Neuronal stem cell (in vitro differentiated cells): ENCODE measurements around the gene TMEM147. TPM values are rescaled to one million over a fixed set of nuclear protein-coding genes. Genes with fewer than 3 reads are reported as not detected.

Experiments
- DNase-seq: peaks from one replicate; pipeline ENCODE4 v3.0.0-alpha.2; 2013; ENCODE audit warnings: low spot score
- H2AFZ ChIP-seq: one replicate; pipeline ENCODE4 v1.6.1; 2013; ENCODE audit warnings: mild to moderate bottlenecking, low read length, inconsistent platforms
- H2AK5ac ChIP-seq: 2 replicates; pipeline ENCODE4 v1.6.1; 2013; ENCODE audit warnings: low read depth, mild to moderate bottlenecking, inconsistent platforms, low read length, moderate library complexity, mixed read lengths
- H2BK120ac ChIP-seq: 2 replicates; pipeline ENCODE4 v1.6.1; 2013; ENCODE audit warnings: low read depth, mild to moderate bottlenecking, inconsistent platforms, low read length, moderate library complexity, mixed read lengths
- H2BK12ac ChIP-seq: one replicate; pipeline ENCODE4 v1.6.1; 2013; ENCODE audit warnings: low read length, inconsistent platforms
- H2BK15ac ChIP-seq: 2 replicates; pipeline ENCODE4 v1.6.1; 2013; ENCODE audit warnings: mild to moderate bottlenecking, low read length, inconsistent platforms, mixed read lengths
- H2BK5ac ChIP-seq: one replicate; pipeline ENCODE4 v1.6.1; 2013; ENCODE audit warnings: inconsistent platforms, mild to moderate bottlenecking, low read length, moderate library complexity
- H3K14ac ChIP-seq: one replicate; pipeline ENCODE4 v1.6.1; 2013; ENCODE audit warnings: low read length, inconsistent platforms
- H3K18ac ChIP-seq: 2 replicates; pipeline ENCODE4 v1.6.1; 2013; ENCODE audit warnings: low read length, inconsistent platforms
- H3K23ac ChIP-seq: 2 replicates; pipeline ENCODE4 v1.6.1; 2013; ENCODE audit warnings: low read depth, mild to moderate bottlenecking, mixed read lengths, low read length, inconsistent platforms; ENCODE audit not compliant: poor library complexity
- H3K27ac ChIP-seq: replicated peaks from 3 replicates; pipeline ENCODE4 v1.5.1; 2013; ENCODE audit warnings: low read length, inconsistent platforms
- H3K27me3 ChIP-seq, 3 experiments: 2 replicates each; pipeline ENCODE4 v1.6.1; 2013; ENCODE audit warnings: low read length in 3 of 3, mild to moderate bottlenecking in 2 of 3, inconsistent platforms in 1 of 3, low read depth in 1 of 3, mixed read lengths in 1 of 3, moderate library complexity in 1 of 3; ENCODE audit not compliant: control insufficient read depth in 3 of 3, insufficient read depth in 3 of 3
- H3K36me3 ChIP-seq, 2 donors: replicated peaks in 1 of 2; 2 replicates each; pipeline ENCODE4 v1.6.1; 2013; ENCODE audit warnings: low read length in 2 of 2; ENCODE audit not compliant: control insufficient read depth in 2 of 2, insufficient read depth in 2 of 2
- H3K4ac ChIP-seq: 2 replicates; pipeline ENCODE4 v1.6.1; 2013; ENCODE audit warnings: inconsistent platforms, mild to moderate bottlenecking, low read length, moderate library complexity
- H3K4me1 ChIP-seq, 2 donors: 1 replicate in 1 of 2; 2 replicates in 1 of 2; pipeline ENCODE4 v1.6.1; 2013; ENCODE audit warnings: low read length in 2 of 2, low read depth in 1 of 2; ENCODE audit not compliant: control insufficient read depth in 2 of 2, insufficient read depth in 1 of 2
- H3K4me2 ChIP-seq: one replicate; pipeline ENCODE4 v1.6.1; 2013; ENCODE audit warnings: mild to moderate bottlenecking, low read length, inconsistent platforms; ENCODE audit not compliant: insufficient read depth, poor library complexity, severe bottlenecking
- H3K4me3 ChIP-seq, 2 donors: 2 replicates each; pipeline ENCODE4 v1.5.1; 2013; ENCODE audit warnings: low read length in 2 of 2, mild to moderate bottlenecking in 2 of 2, inconsistent platforms in 1 of 2, moderate library complexity in 1 of 2
- H3K79me1 ChIP-seq: one replicate; pipeline ENCODE4 v1.6.1; 2013; ENCODE audit warnings: low read depth, mild to moderate bottlenecking, inconsistent platforms, low read length, moderate library complexity
- H3K9ac ChIP-seq: one replicate; pipeline ENCODE4 v1.6.1; 2013; ENCODE audit warnings: mild to moderate bottlenecking, low read depth, low read length, inconsistent platforms; ENCODE audit not compliant: poor library complexity
- H3K9me3 ChIP-seq, 2 donors: replicated peaks in 1 of 2; 2 replicates each; pipeline versions ENCODE3 to v1.6.1; 2013; ENCODE audit warnings: low read length in 2 of 2, mild to moderate bottlenecking in 2 of 2, inconsistent platforms in 1 of 2, low read depth in 1 of 2, mixed read lengths in 1 of 2, moderate library complexity in 1 of 2; ENCODE audit not compliant: control insufficient read depth in 2 of 2, insufficient read depth in 1 of 2
- H4K8ac ChIP-seq: one replicate; pipeline ENCODE4 v1.6.1; 2013; ENCODE audit warnings: low read depth, mild to moderate bottlenecking, inconsistent platforms, low read length, moderate library complexity
- H4K91ac ChIP-seq: one replicate; pipeline ENCODE4 v1.6.1; 2013; ENCODE audit warnings: low read length, low read depth, mild to moderate bottlenecking, inconsistent platforms; ENCODE audit not compliant: poor library complexity
- WGBS, 2 donors: extraction: QIAGEN DNeasy Blood & Tissue Kit; methylation state at CpG; one replicate each; pipeline ENCODE4 v1.1.7; 2013; ENCODE audit warnings: missing lambda C conversion rate in 2 of 2, mixed read lengths in 1 of 2; ENCODE audit not compliant: insufficient read length in 2 of 2, insufficient replicate concordance in 1 of 2; ENCODE audit errors: extremely low coverage in 2 of 2; 5-methylcytosine and 5-hydroxymethylcytosine counted together
- polyA plus RNA-seq, 2 experiments: library from polyadenylated mRNA; stranded (reverse); fragments of 200-250 nt; gene quantifications; one replicate each; pipeline ENCODE4 v1.2.3, GENCODE V29; 2013

TMEM147 gene
- 86.7 TPM for polyA plus RNA-seq (2013, experiment 1 of 2)
- polyA plus RNA-seq (2013, experiment 2 of 2): 90.3 TPM

- peak within 1 kb of the TSS; percentile 69 for H3K4me2 ChIP-seq
- peaks cover 18 to 50% of the 10 kb centered on the region in 2 donors for H3K36me3 ChIP-seq
- no peak within 1 kb of the TSS for H2BK12ac ChIP-seq
- peak within 1 kb of the TSS; percentile 82 for H3K23ac ChIP-seq
- H3K4me1 ChIP-seq: peaks cover 5 to 8% of the 10 kb centered on the region in 2 donors
- H3K4ac ChIP-seq: no peak within 1 kb of the TSS
- peak within 1 kb of the TSS; percentile 92 for H3K18ac ChIP-seq
- H2BK15ac ChIP-seq: no peak within 1 kb of the TSS
- peak within 1 kb of the TSS; percentile 59 for H3K14ac ChIP-seq
- H3K4me3 ChIP-seq: peak within 1 kb of the TSS; percentile 71 to 97
- no peak within 1 kb of the TSS for H4K8ac ChIP-seq
- peak within 1 kb of the TSS; percentile 84 for H2BK120ac ChIP-seq
- H3K27ac ChIP-seq: no peak within 1 kb of the TSS
- H4K91ac ChIP-seq: no peak within 1 kb of the TSS
- peak; percentile 81 for DNase-seq
- H2AK5ac ChIP-seq: peak within 1 kb of the TSS; percentile 4
- H2BK5ac ChIP-seq: peak within 1 kb of the TSS; percentile 89
- H3K27me3 ChIP-seq: no peaks in the 10 kb centered on the region
- H3K9ac ChIP-seq: peak within 1 kb of the TSS; percentile 95
- peak within 1 kb of the TSS; percentile 98 for H2AFZ ChIP-seq
- H3K9me3 ChIP-seq: peaks cover 0 to 2% of the 10 kb centered on the region in 2 donors
- H3K79me1 ChIP-seq: peaks cover 7% of the 10 kb centered on the region
- no CpG with 5 or more reads among the region's 85 CpGs for WGBS, 2 donors
Observed at GRCh38 chr19:35545001-35545854, at the start of gene TMEM147. Gene TMEM147, plus strand, starts transcription at chr19:35545626. Its CDS starts 114 bp downstream, at chr19:35545740.

DNA sequence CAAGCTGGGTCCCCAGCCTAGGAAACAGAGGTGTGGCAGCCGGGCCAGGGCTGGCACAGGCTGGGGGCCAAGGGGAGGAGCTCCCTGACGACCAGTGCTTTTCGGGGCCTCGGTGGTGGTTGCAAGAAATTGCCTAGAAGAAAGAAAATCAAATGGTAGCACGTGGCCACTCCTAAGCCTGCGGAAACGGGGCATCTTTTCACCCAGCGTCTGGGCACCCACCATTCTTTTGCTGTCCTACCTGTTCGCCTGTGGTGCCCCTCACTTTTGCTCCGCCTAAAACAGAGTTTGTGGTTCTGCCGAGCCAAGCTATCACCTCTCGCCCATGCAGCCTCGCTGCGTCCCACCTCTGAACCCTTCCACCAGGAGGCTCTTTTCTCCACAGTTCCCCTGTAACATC, 48.0 kb upstream of the TMEM147 start:
- peaks cover 0 to 13% of the 10 kb centered on the region in 2 donors for H3K36me3 ChIP-seq
- no peak for DNase-seq
- H3K23ac ChIP-seq: no peak overlapping the region
- H3K4me3 ChIP-seq: no peak overlapping the region
- peak overlapping the region; percentile 14 for H3K9ac ChIP-seq
- H3K79me1 ChIP-seq: peaks cover 4% of the 10 kb centered on the region
- no peak overlapping the region for H2BK12ac ChIP-seq
- H3K9me3 ChIP-seq: no peaks in the 10 kb centered on the region
- H2AK5ac ChIP-seq: no peak overlapping the region
- H2BK120ac ChIP-seq: no peak overlapping the region
- H3K18ac ChIP-seq: no peak overlapping the region
- H4K8ac ChIP-seq: no peak overlapping the region
- no peak overlapping the region for H3K4me2 ChIP-seq
- H3K4ac ChIP-seq: no peak overlapping the region
- H2BK15ac ChIP-seq: no peak overlapping the region
- H3K27ac ChIP-seq: no peak overlapping the region
- no peak overlapping the region for H2AFZ ChIP-seq
- no CpG with 5 or more reads among the region's 14 CpGs for WGBS, 2 donors
- H3K4me1 ChIP-seq: peaks cover 0 to 2% of the 10 kb centered on the region in 2 donors
- H3K27me3 ChIP-seq: peaks cover 0 to 64% (median 0%) of the 10 kb centered on the region in 3 experiments
- no peak overlapping the region for H3K14ac ChIP-seq
- no peak overlapping the region for H4K91ac ChIP-seq
- no peak overlapping the region for H2BK5ac ChIP-seq

GRCh38 chr19:35498220-35498619, 47.2 kb upstream of the TMEM147 start:
- Histone ChIP-seq H2BK12ac (no peak overlapping the region), H2AFZ (no peak overlapping the region), H2BK5ac (no peak overlapping the region), H3K4ac (no peak overlapping the region), H3K18ac (no peak overlapping the region), H3K9ac (no peak overlapping the region), H3K27ac (no peak overlapping the region), H2BK15ac (no peak overlapping the region), H3K23ac (no peak overlapping the region), H3K14ac (no peak overlapping the region), H3K36me3 (peaks cover 0 to 13% of the 10 kb centered on the region in 2 donors), H3K79me1 (peaks cover 4% of the 10 kb centered on the region), H4K91ac (no peak overlapping the region), H2AK5ac (no peak overlapping the region), H3K4me1 (peaks cover 0 to 2% of the 10 kb centered on the region in 2 donors), H4K8ac (no peak overlapping the region), H3K27me3 (peaks cover 0 to 65% (median 0%) of the 10 kb centered on the region in 3 experiments), H3K4me2 (no peak overlapping the region), H3K9me3 (no peaks in the 10 kb centered on the region), H3K4me3 (no peak overlapping the region), H2BK120ac (no peak overlapping the region)
- DNase-seq: no peak
- WGBS, 2 donors: no CpG with 5 or more reads among the region's 3 CpGs

DNA sequence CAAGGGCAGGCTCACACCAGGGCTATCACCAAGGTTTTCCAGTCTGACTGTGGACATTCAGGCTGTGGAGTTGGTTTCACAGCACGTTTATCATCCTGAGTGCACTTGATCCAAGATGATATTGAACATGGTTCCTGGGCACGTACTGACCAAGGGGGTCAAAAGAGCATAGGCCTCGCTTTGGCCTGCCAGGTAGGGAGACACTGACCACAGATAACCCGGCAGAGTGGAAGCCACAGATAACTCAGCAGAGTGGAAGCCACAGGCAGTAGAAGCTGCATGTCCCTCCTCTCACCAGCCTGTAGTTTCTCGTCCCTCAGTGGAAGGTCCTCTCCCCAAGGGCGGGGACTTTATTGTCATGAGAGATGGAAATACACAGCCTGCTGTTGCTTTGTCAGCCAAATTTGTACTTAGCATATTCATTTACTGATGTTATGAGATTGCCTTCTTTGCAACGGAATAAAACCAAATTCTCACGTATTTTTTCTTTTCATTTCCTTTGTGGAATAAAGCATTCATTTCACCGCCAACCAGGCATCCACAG, 46.4 kb upstream of the TMEM147 start:
- Histone ChIP-seq H3K14ac (no peak overlapping the region), H3K4me2 (no peak overlapping the region), H3K4me3 (no peak overlapping the region), H4K91ac (no peak overlapping the region), H2BK12ac (no peak overlapping the region), H3K4ac (no peak overlapping the region), H2BK120ac (no peak overlapping the region), H2AK5ac (no peak overlapping the region), H3K18ac (no peak overlapping the region), H2BK5ac (no peak overlapping the region), H3K9ac (no peak overlapping the region), H3K9me3 (no peaks in the 10 kb centered on the region), H3K4me1 (peaks cover 0 to 2% of the 10 kb centered on the region in 2 donors), H2AFZ (no peak overlapping the region), H3K36me3 (peaks cover 0 to 13% of the 10 kb centered on the region in 2 donors), H4K8ac (no peak overlapping the region), H3K79me1 (peaks cover 4% of the 10 kb centered on the region), H2BK15ac (no peak overlapping the region), H3K27ac (no peak overlapping the region), H3K23ac (no peak overlapping the region), H3K27me3 (peaks cover 0 to 64% (median 0%) of the 10 kb centered on the region in 3 experiments)
- DNase-seq: no peak
- no CpG with 5 or more reads among the region's 9 CpGs for WGBS, 2 donors
